HCT116 (cell line): ENCODE measurements around the gene RGS6. TPM values are rescaled to one million over a fixed set of nuclear protein-coding genes. Genes with fewer than 3 reads are reported as not detected.
A peak's percentile ranks its signal among the peaks of the same experiment; 100 is the strongest.

Experiments used
- ATAC-seq: fragments of 200-7000 bp; cut with Tn5 transposase; 2 replicates; pipeline ENCODE4 v1.9.1; 2020; ENCODE audit warnings: mild to moderate bottlenecking, moderate library complexity
- BruUV-seq: library from RNA; stranded (reverse); fragments of 400-500 nt; replicated peaks from 2 replicates; lab custom pipeline; 2021; lab: Mats Ljungman, UMichigan
- CTCF ChIA-PET: fragments of 300-600 bp; sonication (Branson Sonifier 250); formaldehyde crosslinking; loops from one replicate; lab custom pipeline; 2021; ENCODE audit warnings: antibody characterized with exemption; lab: Charles Lee
- POLR2A ChIA-PET: fragments of 300-600, 350-600 bp; sonication (Branson Sonifier 250); formaldehyde crosslinking; loops from one replicate; lab custom pipeline; 2021; ENCODE audit warnings: antibody characterized with exemption; lab: Charles Lee
- RAD21 ChIA-PET, 2 experiments: fragments of 300-600 bp; sonication (Branson Sonifier 250); formaldehyde crosslinking; loops; one replicate each; lab custom pipeline; 2023; ENCODE audit warnings: low total read pairs in 2 of 2; ENCODE audit not compliant: uncharacterized antibody in 2 of 2, unreplicated experiment in 2 of 2, low non-redundant PET in 1 of 2; lab: Charles Lee
- DNase-seq: peaks from one replicate; pipeline ENCODE4 v3.0.0-alpha.2; 2010; ENCODE audit warnings: low read depth, low spot score
- H2AFZ ChIP-seq: fragments of 200-600 bp; shearing (Covaris generic), sonication (generic); 2 replicates; pipeline ENCODE4 v1.6.1; 2017; ENCODE audit warnings: low read depth, mixed run types, mixed read lengths, antibody characterized with exemption, low read length; ENCODE audit not compliant: poor library complexity, severe bottlenecking
- H3K27ac ChIP-seq: 2 replicates; pipeline ENCODE4 v1.5.1; 2012; ENCODE audit warnings: low read depth, low read length
- H3K27me3 ChIP-seq: fragments of 200-600 bp; sonication (generic); 2 replicates; pipeline ENCODE4 v1.6.1; 2016; ENCODE audit warnings: mixed run types, low read length, mixed read lengths; ENCODE audit not compliant: insufficient read depth
- H3K36me3 ChIP-seq, 2 experiments: fragments of 200-500 bp in 1 of 2; fragments of 200-600 bp in 1 of 2; sonication (Bioruptor generic) in 1 of 2; sonication (generic) in 1 of 2; 2 replicates each; pipeline versions ENCODE4 v1.5.1 to v1.6.1; 2014 to 2016; ENCODE audit warnings: low read length in 2 of 2, inconsistent platforms in 1 of 2, mixed read lengths in 1 of 2, mixed run types in 1 of 2; ENCODE audit not compliant: insufficient read depth in 2 of 2, control insufficient read depth in 1 of 2
- H3K4me1 ChIP-seq, 2 experiments: fragments of 200-600 bp in 1 of 2; sonication (generic) in 1 of 2; 2 replicates each; pipeline versions ENCODE4 v1.5.1 to v1.6.1; 2012 to 2017; ENCODE audit warnings: low read length in 2 of 2, inconsistent platforms in 1 of 2, mild to moderate bottlenecking in 1 of 2, mixed read lengths in 1 of 2, mixed run types in 1 of 2, moderate library complexity in 1 of 2; ENCODE audit not compliant: insufficient read depth in 2 of 2, control insufficient read depth in 1 of 2
- H3K4me2 ChIP-seq: fragments of 200-600 bp; sonication (generic); 2 replicates; pipeline ENCODE4 v1.6.1; 2017; ENCODE audit warnings: mixed run types, low read length, mixed read lengths
- H3K4me3 ChIP-seq, 2 experiments: fragments of 200-600 bp in 1 of 2; sonication (generic) in 1 of 2; replicated peaks in 1 of 2; 2 replicates each; pipeline ENCODE4 v1.5.1; 2011 to 2016; ENCODE audit warnings: low read length in 2 of 2, control low read depth in 1 of 2, low read depth in 1 of 2, mild to moderate bottlenecking in 1 of 2, mixed read lengths in 1 of 2, mixed run types in 1 of 2
- H3K79me2 ChIP-seq: fragments of 200-600 bp; sonication (generic); 2 replicates; pipeline ENCODE4 v1.6.1; 2017; ENCODE audit warnings: mild to moderate bottlenecking, mixed run types, low read length, moderate library complexity, mixed read lengths; ENCODE audit not compliant: insufficient read depth
- H3K9ac ChIP-seq: fragments of 200-600 bp; sonication (generic); 2 replicates; pipeline ENCODE4 v1.6.1; 2016; ENCODE audit warnings: low read length, mixed read lengths
- H3K9me2 ChIP-seq: fragments of 200-600 bp; sonication (generic), shearing (Covaris generic); 2 replicates; pipeline ENCODE4 v1.6.1; 2017; ENCODE audit warnings: mixed run types, mild to moderate bottlenecking, moderate library complexity; ENCODE audit not compliant: insufficient read depth
- H3K9me3 ChIP-seq, 2 experiments: fragments of 200-500 bp in 1 of 2; fragments of 200-600 bp in 1 of 2; sonication (Bioruptor generic) in 1 of 2; sonication (generic) in 1 of 2; 2 replicates each; pipeline ENCODE4 v1.6.1; 2014 to 2017; ENCODE audit warnings: low read length in 2 of 2, mixed read lengths in 2 of 2, inconsistent platforms in 1 of 2, low read depth in 1 of 2, mild to moderate bottlenecking in 1 of 2, mixed run types in 1 of 2, moderate library complexity in 1 of 2; ENCODE audit not compliant: control insufficient read depth in 1 of 2, insufficient read depth in 1 of 2
- H4K20me1 ChIP-seq: fragments of 200-600 bp; sonication (generic), shearing (Covaris generic); 2 replicates; pipeline ENCODE4 v1.6.1; 2017; ENCODE audit warnings: mixed run types, mild to moderate bottlenecking, moderate library complexity; ENCODE audit not compliant: insufficient read depth
- CBX3 ChIP-seq: IDR thresholded peaks from 2 replicates; pipeline ENCODE4 v1.6.1; 2012; ENCODE audit warnings: low read depth
- CEBPB ChIP-seq: IDR thresholded peaks from 2 replicates; pipeline ENCODE4 v1.6.1; 2012; ENCODE audit warnings: low read depth
- EZH2 ChIP-seq: fragments of 200-600 bp; sonication (generic); IDR thresholded peaks from 2 replicates; pipeline ENCODE4 v1.6.1; 2017; ENCODE audit warnings: antibody characterized with exemption, mixed run types
- MAX ChIP-seq: IDR thresholded peaks from 2 replicates; pipeline ENCODE4 v1.6.1; 2012
- RAD21 ChIP-seq: IDR thresholded peaks from 2 replicates; pipeline ENCODE4 v1.6.1; 2012; ENCODE audit warnings: low read depth, mild to moderate bottlenecking
- SIN3A ChIP-seq: IDR thresholded peaks from 2 replicates; pipeline ENCODE4 v1.6.1; 2012; ENCODE audit warnings: low read depth
- YY1 ChIP-seq: IDR thresholded peaks from 2 replicates; pipeline ENCODE4 v1.6.1; 2011; ENCODE audit warnings: low read length, low read depth, moderate library complexity, mild to moderate bottlenecking; ENCODE audit not compliant: insufficient replicate concordance; ENCODE audit errors: extremely low read depth
- ZBTB33 ChIP-seq: IDR thresholded peaks from 2 replicates; pipeline ENCODE4 v1.6.1; 2011; ENCODE audit warnings: mild to moderate bottlenecking, low read length, moderate library complexity; ENCODE audit not compliant: insufficient replicate concordance; ENCODE audit errors: extremely low read depth
- intact Hi-C: fragments of 100-400 bp; cut with micrococcal nuclease; formaldehyde crosslinking; loops from 2 replicates; pipeline ENCODE4 v1.10.0; 2022
- total RNA-seq: library from RNA; stranded (reverse); gene quantifications from one replicate; pipeline ENCODE4 v1.2.1, GENCODE V29; 2021; ENCODE audit not compliant: unreplicated experiment

RGS6 gene
- total RNA-seq, 1 experiment from 2014 or later = 4.7 TPM

GRCh38 chr14:71931492-71932228 is 569 bp upstream of the RGS6 start:
- Histone ChIP-seq H3K4me1 (peaks cover 5 to 14% of the 10 kb centered on the region in 2 experiments), H3K27me3 (no peaks in the 10 kb centered on the region), H3K36me3 (no peaks in the 10 kb centered on the region), H3K9ac (0 out of 2 replicates have a peak overlapping the region, but pooled peaks have one; percentile 2), H3K4me2 (peak overlapping the region; percentile 68), H3K4me3 (peak overlapping the region; percentile 23 to 41), H3K9me2 (no peaks in the 10 kb centered on the region), H4K20me1 (no peaks in the 10 kb centered on the region), H3K27ac (no peak overlapping the region), H2AFZ (peak overlapping the region; percentile 72), H3K79me2 (no peaks in the 10 kb centered on the region), H3K9me3 (no peaks in the 10 kb centered on the region)
- RAD21 ChIA-PET = no interaction called here
- no TSS peak for BruUV-seq
- CTCF ChIA-PET = interaction anchor here (0.7 to 1.1 kb wide), 2 partner anchors 92 to 305 kb away, joined by 4 to 8 read pairs; no protein-coding TSS in a partner anchor
- intact Hi-C loops = loop anchor here (1.0 to 5.0 kb wide), 2 partner anchors 361 to 491 kb away; no protein-coding TSS in a partner anchor
- POLR2A ChIA-PET = no interaction called here
- DNase-seq (no peak), ATAC-seq (peak; percentile 68)
- TF ChIP-seq CEBPB = no peak
- no peak for TF ChIP-seq EZH2
- TF ChIP-seq YY1 = no peak
- TF ChIP-seq MAX = no peak
- no peak for TF ChIP-seq ZBTB33
- TF ChIP-seq RAD21 = peak; percentile 40
- TF ChIP-seq CBX3 = peak; percentile 12
- 0 out of 2 replicates have a peak, but pooled peaks have one; percentile 38 for TF ChIP-seq SIN3A
